HAP-1 (cell line): ENCODE measurements around the gene FCF1.
A peak's percentile ranks its signal among the peaks of the same experiment; 100 is the strongest.

Experiments used
- DNase-seq, 2 experiments: peaks; one replicate each; pipeline ENCODE4 v3.0.0-alpha.2; 2016 to 2020; ENCODE audit warnings: low spot score in 2 of 2
- H3K27me3 ChIP-seq: fragments of 250-450 bp; sonication (Bioruptor Pico); 2 replicates; pipeline ENCODE4 v1.5.1; 2020; ENCODE audit warnings: low read depth, mild to moderate bottlenecking, moderate library complexity
- H3K36me3 ChIP-seq: fragments of 250-450 bp; sonication (Bioruptor Pico); replicated peaks from 2 replicates; pipeline ENCODE4 v1.5.1; 2020; ENCODE audit warnings: mild to moderate bottlenecking
- H3K4me1 ChIP-seq: fragments of 250-450 bp; sonication (Bioruptor Pico); 2 replicates; pipeline ENCODE4 v1.5.1; 2020; ENCODE audit warnings: mild to moderate bottlenecking
- H3K4me3 ChIP-seq: fragments of 250-450 bp; sonication (Bioruptor Pico); 2 replicates; pipeline ENCODE4 v1.5.1; 2020; ENCODE audit warnings: mild to moderate bottlenecking, moderate library complexity
- H3K9me3 ChIP-seq: fragments of 250-450 bp; sonication (Bioruptor Pico); 2 replicates; pipeline ENCODE4 v1.5.1; 2020; ENCODE audit warnings: mild to moderate bottlenecking, moderate library complexity
- in situ Hi-C: fragments of 300-500 bp; cut with MboI; formaldehyde crosslinking; loops from 3 replicates; pipeline ENCODE4 v1.14.3; 2020; ENCODE audit warnings: low sequenced_read_pairs, inconsistent platforms, mixed read lengths

Gene FCF1

DNA sequence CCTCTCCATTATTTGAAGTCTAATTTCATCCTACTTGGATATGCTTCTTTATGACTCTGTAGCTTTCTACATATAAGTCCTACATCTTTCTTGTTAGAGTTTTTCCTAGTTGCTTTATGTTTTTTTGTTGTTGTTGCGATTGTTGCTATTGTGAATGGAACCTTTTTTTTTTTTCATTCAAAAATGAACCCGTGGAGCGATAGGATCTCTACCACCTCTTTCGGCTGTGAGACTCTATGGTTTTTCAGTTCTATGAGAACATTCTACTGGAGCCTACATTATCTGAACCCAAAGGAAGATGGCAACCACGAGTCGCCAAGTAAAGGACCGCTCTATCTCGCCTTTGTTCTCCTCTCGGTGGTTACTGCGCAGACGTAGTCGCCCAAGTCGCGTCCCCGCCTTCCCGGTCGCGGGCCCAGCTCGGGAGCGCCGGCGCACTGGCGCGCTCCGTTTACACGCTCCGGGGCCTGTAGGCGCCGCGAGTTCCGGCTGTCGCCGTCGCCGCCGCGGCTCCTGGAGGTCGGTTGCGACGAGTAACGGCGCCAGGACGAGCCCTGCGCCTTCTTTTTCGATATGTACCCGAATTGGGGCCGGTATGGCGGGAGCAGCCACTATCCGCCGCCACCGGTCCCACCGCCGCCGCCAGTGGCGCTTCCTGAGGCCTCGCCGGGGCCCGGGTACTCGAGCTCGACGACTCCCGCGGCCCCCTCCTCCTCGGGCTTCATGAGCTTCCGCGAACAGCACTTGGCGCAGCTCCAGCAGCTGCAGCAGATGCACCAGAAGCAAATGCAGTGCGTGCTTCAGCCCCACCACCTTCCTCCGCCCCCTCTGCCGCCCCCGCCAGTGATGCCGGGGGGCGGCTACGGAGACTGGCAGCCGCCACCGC is 50.2 kb downstream of the FCF1 start, which contains the start of gene YLPM1:
YLPM1 (plus strand) TSS at position 400 of the 886 bp plus-strand sequence; CDS start at position 574, 174 bp downstream.
- DNase-seq: peak; percentile 92 to 98
- H3K4me3 ChIP-seq: peak within 1 kb of the TSS; percentile 92
- H3K36me3 ChIP-seq: no peaks in the 10 kb centered on the region; the same call in 1 of the 2 replicates
- no peaks in the 10 kb centered on the region for H3K9me3 ChIP-seq
- in situ Hi-C loops: no loop called here
- H3K4me1 ChIP-seq: peaks cover 5% of the 10 kb centered on the region
- H3K27me3 ChIP-seq: no peaks in the 10 kb centered on the region

DNA sequence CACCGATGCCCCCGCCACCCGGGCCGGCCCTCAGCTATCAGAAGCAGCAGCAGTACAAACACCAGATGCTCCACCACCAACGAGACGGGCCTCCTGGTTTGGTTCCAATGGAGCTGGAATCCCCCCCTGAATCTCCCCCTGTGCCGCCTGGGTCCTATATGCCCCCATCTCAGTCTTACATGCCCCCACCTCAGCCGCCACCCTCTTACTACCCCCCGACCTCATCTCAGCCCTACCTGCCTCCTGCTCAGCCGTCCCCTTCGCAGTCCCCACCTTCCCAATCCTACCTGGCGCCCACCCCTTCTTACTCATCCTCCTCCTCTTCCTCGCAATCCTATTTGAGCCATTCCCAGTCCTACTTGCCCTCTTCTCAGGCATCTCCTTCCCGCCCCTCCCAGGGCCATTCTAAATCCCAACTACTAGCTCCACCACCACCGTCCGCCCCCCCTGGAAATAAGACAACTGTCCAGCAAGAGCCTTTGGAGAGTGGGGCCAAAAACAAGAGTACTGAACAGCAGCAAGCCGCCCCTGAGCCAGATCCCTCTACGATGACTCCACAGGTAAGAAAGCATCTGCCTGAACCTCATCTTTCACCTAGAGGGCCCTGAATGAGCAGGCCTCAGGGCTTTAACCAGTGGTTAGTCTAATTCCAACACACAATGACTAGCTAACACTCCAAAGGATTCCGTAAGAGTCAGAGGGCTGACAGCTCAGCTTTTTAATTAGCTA is 51.0 kb downstream of the FCF1 start:
- H3K4me1 ChIP-seq: peaks cover 5% of the 10 kb centered on the region
- peak overlapping the region; percentile 92 for H3K4me3 ChIP-seq
- H3K36me3 ChIP-seq: no peaks in the 10 kb centered on the region; the same call in 1 of the 2 replicates
- no peaks in the 10 kb centered on the region for H3K27me3 ChIP-seq
- no peaks in the 10 kb centered on the region for H3K9me3 ChIP-seq
- in situ Hi-C loops: no loop called here
- DNase-seq: peak; percentile 27 to 28

DNA sequence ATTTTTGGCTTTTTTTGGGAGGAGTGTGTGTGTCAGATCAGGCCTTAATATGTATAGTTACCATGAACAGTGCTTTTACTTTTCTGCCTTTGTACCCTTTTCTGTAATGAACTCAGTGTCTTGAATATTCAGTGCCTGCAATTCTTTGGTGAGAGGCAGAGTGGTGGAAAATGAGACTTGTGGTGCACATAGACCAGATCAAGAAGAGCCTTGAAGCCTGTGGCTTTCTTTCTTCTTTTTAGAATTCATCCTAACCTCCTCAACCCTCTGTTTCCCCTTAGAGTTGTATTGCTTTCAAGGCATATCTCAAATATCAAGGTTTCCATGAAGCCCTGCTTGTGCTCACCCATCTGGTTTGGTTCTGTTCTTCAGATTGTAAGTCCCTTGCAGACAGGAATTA is 52.8 kb downstream of the FCF1 start:
- in situ Hi-C loops: no loop called here
- Histone ChIP-seq H3K36me3 (no peaks in the 10 kb centered on the region; the same call in 1 of the 2 replicates), H3K4me3 (peak overlapping the region; percentile 92), H3K4me1 (peaks cover 5% of the 10 kb centered on the region), H3K9me3 (no peaks in the 10 kb centered on the region), H3K27me3 (no peaks in the 10 kb centered on the region)
- no peak for DNase-seq

DNA sequence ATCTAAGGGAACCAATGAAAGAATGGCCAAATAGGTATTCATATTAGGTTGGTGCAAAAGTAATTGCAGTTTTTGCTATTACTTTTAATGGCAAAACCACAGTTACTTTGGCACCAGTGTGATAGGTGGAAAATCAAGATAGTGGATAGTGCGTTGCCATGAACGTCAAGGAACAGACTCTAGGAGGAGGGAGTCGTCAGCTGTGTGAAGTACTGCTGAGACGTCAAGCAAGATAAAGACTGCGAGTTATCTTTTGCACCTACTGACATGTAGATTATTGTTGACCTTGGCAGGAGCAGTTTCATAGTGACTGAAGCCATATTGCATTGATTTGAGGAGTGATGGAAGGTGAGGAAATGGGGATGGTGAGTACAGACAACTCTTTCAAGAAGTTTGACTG is 58.5 kb downstream of the FCF1 start:
- Histone ChIP-seq H3K36me3 (peaks cover 5% of the 10 kb centered on the region), H3K9me3 (no peaks in the 10 kb centered on the region), H3K27me3 (no peaks in the 10 kb centered on the region), H3K4me1 (no peaks in the 10 kb centered on the region), H3K4me3 (no peak overlapping the region)
- in situ Hi-C loops: no loop called here
- no peak for DNase-seq

DNA sequence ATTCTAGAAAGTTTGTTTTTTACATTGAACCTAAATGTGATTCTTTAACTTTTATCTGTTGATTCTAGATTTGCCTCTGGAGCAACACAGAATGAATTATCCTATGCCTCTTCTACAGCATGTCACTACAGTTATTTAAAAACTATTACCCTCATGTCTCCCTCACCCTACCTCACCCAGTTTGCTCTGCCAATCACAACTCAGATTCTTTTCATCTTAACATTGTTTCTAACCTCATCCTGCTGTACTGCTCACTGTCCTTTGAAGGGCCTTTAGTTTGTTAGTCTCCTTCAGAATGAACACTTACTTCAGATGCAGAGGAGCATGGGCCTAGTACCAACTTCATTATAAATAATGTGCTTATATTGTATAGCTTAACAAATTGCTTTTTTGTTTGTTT is 71.7 kb downstream of the FCF1 start:
- H3K9me3 ChIP-seq: no peaks in the 10 kb centered on the region
- H3K27me3 ChIP-seq: no peaks in the 10 kb centered on the region
- no peaks in the 10 kb centered on the region for H3K4me1 ChIP-seq
- no peak for DNase-seq
- in situ Hi-C loops: no loop called here
- H3K4me3 ChIP-seq: no peak overlapping the region
- H3K36me3 ChIP-seq: peaks cover 47% of the 10 kb centered on the region

DNA sequence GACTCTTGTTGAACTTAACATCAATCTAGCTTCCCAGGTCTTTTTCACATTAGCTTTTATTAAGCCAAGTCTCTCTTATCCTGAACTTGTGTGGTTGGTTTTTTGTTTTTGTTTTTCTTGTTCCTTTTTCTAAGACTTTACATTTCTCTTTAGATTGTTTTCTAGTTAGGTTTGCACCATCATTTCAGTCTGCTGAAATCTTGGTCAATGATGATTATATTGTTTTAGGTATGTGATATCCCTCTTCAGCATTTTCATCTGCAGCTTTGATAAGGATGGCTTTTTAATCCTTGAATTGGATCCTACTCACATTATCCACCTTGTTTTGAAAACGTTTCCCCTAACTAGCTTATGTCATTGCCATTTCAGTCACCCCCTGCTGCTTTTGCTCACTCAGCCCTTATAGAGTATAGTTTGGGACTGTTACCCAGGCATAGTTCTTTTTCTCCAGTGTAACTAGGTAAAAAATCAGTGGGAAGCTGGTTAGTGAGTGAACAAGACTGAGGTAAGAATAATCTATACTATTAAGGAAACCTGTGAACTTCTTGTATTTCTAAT is 72.2 kb downstream of the FCF1 start:
- DNase-seq: no peak
- H3K36me3 ChIP-seq: peaks cover 43% of the 10 kb centered on the region
- no peaks in the 10 kb centered on the region for H3K9me3 ChIP-seq
- H3K27me3 ChIP-seq: no peaks in the 10 kb centered on the region
- in situ Hi-C loops: no loop called here
- H3K4me3 ChIP-seq: no peak overlapping the region
- no peaks in the 10 kb centered on the region for H3K4me1 ChIP-seq

DNA sequence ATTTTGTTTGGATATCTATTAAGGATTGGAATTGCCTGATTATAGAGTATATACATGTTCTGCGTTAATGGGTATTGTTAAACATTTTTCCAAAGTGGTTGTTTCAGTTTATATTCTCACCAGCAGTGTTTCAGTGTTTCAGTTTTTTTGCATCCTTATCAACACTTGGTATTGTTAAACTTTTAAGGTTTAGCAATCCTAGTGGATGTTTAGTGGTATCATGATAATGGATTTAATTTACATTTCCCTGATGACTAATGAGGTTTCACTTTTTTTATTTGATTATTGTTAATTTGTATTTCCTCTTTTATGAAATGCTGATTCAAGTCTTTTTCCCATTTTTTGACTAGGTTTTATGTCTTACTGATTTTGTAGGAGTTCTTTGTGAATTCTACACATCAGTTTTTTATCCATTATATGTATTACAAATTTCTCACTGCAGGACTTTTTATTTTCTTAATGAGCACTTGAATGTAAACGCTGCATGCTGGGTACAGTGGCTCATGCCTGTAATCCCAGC is 73.9 kb downstream of the FCF1 start:
- peaks cover 26% of the 10 kb centered on the region for H3K36me3 ChIP-seq
- no peak for DNase-seq
- no peak overlapping the region for H3K4me3 ChIP-seq
- H3K9me3 ChIP-seq: no peaks in the 10 kb centered on the region
- in situ Hi-C loops: no loop called here
- no peaks in the 10 kb centered on the region for H3K27me3 ChIP-seq
- no peaks in the 10 kb centered on the region for H3K4me1 ChIP-seq
